A549 (cell line): ENCODE results near the gene MUC15. TPM values are rescaled to one million over a fixed set of nuclear protein-coding genes. Genes with fewer than 3 reads are reported as not detected.
"Not testable (repeated sequence)": the region's sequence is repeated elsewhere in the genome, so short reads cannot be mapped to it uniquely, and the experiment has no call there.

Experiments
- ATAC-seq, 2 experiments: fragments of 200-7000 bp in 1 of 2; fragments of >200 bp in 1 of 2; cut with Nextera tagmentation in 1 of 2; cut with Tn5 transposase in 1 of 2; 3 replicates each; pipeline versions ENCODE4 v1.8.0 to v1.9.1; 2018 to 2020; ENCODE audit warnings: mild to moderate bottlenecking in 1 of 2, moderate library complexity in 1 of 2
- CTCF ChIA-PET: fragments of 300-600 bp; sonication (Branson Sonifier 250); formaldehyde crosslinking; extraction: SDS; loops from one replicate; lab custom pipeline; 2021; ENCODE audit warnings: antibody characterized with exemption, inconsistent platforms; lab: Yijun Ruan, JAX
- POLR2A ChIA-PET: fragments of 350-600 bp; formaldehyde crosslinking; extraction: SDS; loops from one replicate; lab custom pipeline; 2021; ENCODE audit warnings: antibody characterized with exemption, inconsistent platforms; lab: Yijun Ruan, JAX
- DNase-seq, 2 experiments: peaks; one replicate each; pipeline versions ENCODE4 v3.0.0 to v3.0.0-alpha.2; 2011 to 2016; ENCODE audit warnings: low read depth in 1 of 2, low spot score in 1 of 2
- FAIRE-seq: peaks from 2 replicates; lab custom pipeline; 2011; peaks lifted over from hg19 to GRCh38; lab: Jason Lieb, UNC
- H3K27ac ChIP-seq, 2 experiments: fragments of >200 bp; sonication (Bioruptor Twin); formaldehyde crosslinking; 3 replicates each; pipeline ENCODE4 v1.5.1; 2016 to 2017
- H3K4me1 ChIP-seq: fragments of >200 bp; sonication (Bioruptor Twin); formaldehyde crosslinking; 3 replicates; pipeline ENCODE4 v1.6.1; 2016
- H3K4me2 ChIP-seq: fragments of >200 bp; sonication (Bioruptor Twin); formaldehyde crosslinking; 3 replicates; pipeline ENCODE4 v1.6.1; 2016
- H3K4me3 ChIP-seq: fragments of >200 bp; sonication (Bioruptor Twin); formaldehyde crosslinking; 3 replicates; pipeline ENCODE4 v1.5.1; 2016
- H3K9me3 ChIP-seq: fragments of >200 bp; sonication (Bioruptor Twin); formaldehyde crosslinking; 3 replicates; pipeline ENCODE4 v1.6.1; 2016
- E2F6 ChIP-seq: IDR thresholded peaks from 2 replicates; pipeline ENCODE4 v1.6.1; 2012; ENCODE audit warnings: low read depth, borderline replicate concordance
- EHF ChIP-seq: fragments of 250-450 bp; sonication (Bioruptor Pico); IDR thresholded peaks from 2 replicates; pipeline ENCODE4 v1.5.0; 2020; ENCODE audit warnings: mild to moderate bottlenecking
- ESRRA ChIP-seq: fragments of 150-350 bp; IDR thresholded peaks from 2 replicates; pipeline ENCODE4 v1.6.1; 2014; ENCODE audit warnings: mild to moderate bottlenecking, low read length, borderline replicate concordance
- FOSB ChIP-seq: fragments of 250-450 bp; sonication (Bioruptor Pico); IDR thresholded peaks from 2 replicates; pipeline ENCODE4 v1.5.0; 2020; ENCODE audit warnings: mild to moderate bottlenecking, moderate library complexity
- HOXA7 ChIP-seq: fragments of 250-450 bp; sonication (Bioruptor Pico); IDR thresholded peaks from 2 replicates; pipeline ENCODE4 v1.5.0; 2020; ENCODE audit warnings: mild to moderate bottlenecking, moderate library complexity
- HOXB13 ChIP-seq: fragments of 250-450 bp; sonication (Bioruptor Pico); IDR thresholded peaks from 2 replicates; pipeline ENCODE4 v1.5.0; 2020; ENCODE audit warnings: low read depth, mild to moderate bottlenecking, moderate library complexity
- JUN ChIP-seq, 2 experiments: fragments of >200 bp; sonication (Bioruptor Twin); formaldehyde crosslinking; IDR thresholded peaks; 2 replicates in 1 of 2; 3 replicates in 1 of 2; pipeline ENCODE4 v1.6.1; 2016 to 2017
- KDM1A ChIP-seq: fragments of 200-600 bp; sonication (generic); IDR thresholded peaks from 2 replicates; pipeline ENCODE4 v1.6.1; 2016; ENCODE audit warnings: low read depth, mild to moderate bottlenecking
- KDM5A ChIP-seq: fragments of 200-600 bp; sonication (generic); IDR thresholded peaks from 2 replicates; pipeline ENCODE4 v1.6.1; 2016; ENCODE audit warnings: antibody characterized with exemption, mild to moderate bottlenecking
- MYC ChIP-seq: IDR thresholded peaks from 2 replicates; pipeline ENCODE4 v1.6.1; 2012; ENCODE audit warnings: mild to moderate bottlenecking, inconsistent platforms, low read length, improper control_type of control experiment, borderline replicate concordance
- POLR2A ChIP-seq: IDR thresholded peaks from 2 replicates; pipeline ENCODE4 v1.6.1; 2012; ENCODE audit warnings: mild to moderate bottlenecking, low read length
- RAD21 ChIP-seq, 2 experiments: fragments of >200 bp in 1 of 2; sonication (Bioruptor Twin) in 1 of 2; formaldehyde crosslinking in 1 of 2; IDR thresholded peaks in 1 of 2; conservative IDR thresholded peaks in 1 of 2; 2 replicates in 1 of 2; 3 replicates in 1 of 2; pipeline ENCODE4 v1.6.1; 2012 to 2018; ENCODE audit warnings: inconsistent platforms in 1 of 2
- SMC3 ChIP-seq: fragments of >200 bp; sonication (Bioruptor Twin); formaldehyde crosslinking; IDR thresholded peaks from 3 replicates; pipeline ENCODE4 v1.6.1; 2018; ENCODE audit warnings: inconsistent platforms
- TFCP2L1 ChIP-seq: fragments of 250-450 bp; sonication (Bioruptor Pico); IDR thresholded peaks from 2 replicates; pipeline ENCODE4 v1.5.0; 2021; ENCODE audit warnings: mild to moderate bottlenecking
- TP53 ChIP-seq: fragments of 250-450 bp; sonication (Bioruptor Pico); IDR thresholded peaks from 2 replicates; pipeline ENCODE4 v1.5.0; 2021; ENCODE audit warnings: mild to moderate bottlenecking, moderate library complexity
- ZC3H11A ChIP-seq: fragments of 450-650 bp; IDR thresholded peaks from 2 replicates; pipeline ENCODE4 v1.6.1; 2014; ENCODE audit warnings: antibody characterized with exemption, mild to moderate bottlenecking
- ZFP36 ChIP-seq: fragments of 450-650 bp; IDR thresholded peaks from 2 replicates; pipeline ENCODE4 v1.6.1; 2014; ENCODE audit warnings: borderline replicate concordance; ENCODE audit not compliant: partially characterized antibody
- ZSCAN20 ChIP-seq: fragments of 250-450 bp; sonication (Bioruptor Pico); IDR thresholded peaks from 2 replicates; pipeline ENCODE4 v1.8.0; 2022; ENCODE audit warnings: mild to moderate bottlenecking, moderate library complexity
- WGBS: methylation state at CpG from one replicate; pipeline ENCODE4 v1.1.6; 2017; ENCODE audit errors: missing lambda C conversion rate; 5-methylcytosine and 5-hydroxymethylcytosine counted together
- polyA plus RNA-seq, 4 experiments: library from polyadenylated mRNA; depleted of rRNA in 3 of 4; stranded (reverse); fragments of >200 nt; fragmentation: RNase III in 1 of 4; extraction: RNeasy Plus Mini Kit Qiagen cat#74134 plus additional on column Dnase treatment in 1 of 4; gene quantifications; 2 replicates in 3 of 4; 3 replicates in 1 of 4; pipeline ENCODE4 v1.2.3, GENCODE V29; 2011 to 2017
- TF ChIP-seq, protein P1 (sequence below): fragments of 250-450 bp; sonication (Bioruptor Pico); IDR thresholded peaks from 2 replicates; pipeline ENCODE4 v1.5.0; 2021; ENCODE audit warnings: mild to moderate bottlenecking, moderate library complexity, borderline replicate concordance

Gene MUC15
- polyA plus RNA-seq, 2 of the 4 experiments (the other 2 are of a cell fraction): not detected

GRCh38 chr11:26599425-26599824 lies 27.4 kb upstream of the MUC15 start:
- H3K4me2 ChIP-seq: no peak overlapping the region
- no peak overlapping the region for H3K4me3 ChIP-seq
- no peaks in the 10 kb centered on the region for H3K9me3 ChIP-seq
- H3K27ac ChIP-seq: no peak overlapping the region
- DNase-seq: peak in 1 of 2 experiments; percentile 32
- peak in 1 of 2 experiments; percentile 70; a peak in 1 of 6 replicates for ATAC-seq
- WGBS: 49% methylated on average over 2 of the region's 2 CpGs
- ChIA-PET CTCF (no interaction called here), POLR2A (no interaction called here)
- TF ChIP-seq KDM1A (no peak), FOSB (no peak), TP53 (CRISPR knock-in tag) (no peak), JUN (IDR thresholded peaks at IDR 0.05) (no peak), ZC3H11A (no peak), SMC3 (no peak)
- peaks cover 3% of the 10 kb centered on the region; the same call in 1 of the 3 replicates for H3K4me1 ChIP-seq
- no peak for FAIRE-seq

DNA sequence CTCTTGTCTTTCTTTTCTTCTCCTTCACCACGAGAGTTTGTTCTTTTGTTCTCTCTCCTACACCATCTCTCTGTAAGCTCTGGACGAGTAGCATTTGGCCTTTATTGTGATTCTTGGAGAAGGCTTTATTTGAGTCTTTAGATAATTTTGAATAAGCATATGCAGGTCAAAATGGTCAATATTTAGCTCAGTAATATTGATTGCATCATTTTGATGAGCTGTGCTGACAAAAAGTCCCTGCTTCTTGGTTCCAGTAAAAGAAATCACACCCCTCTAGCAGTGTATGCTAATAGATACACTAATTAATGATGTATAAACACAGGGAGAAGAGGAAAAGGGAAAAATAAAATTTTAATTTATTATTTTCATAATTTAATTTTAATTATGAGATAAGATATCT lies 25.8 kb upstream of the MUC15 start:
- Histone ChIP-seq H3K27ac (no peak overlapping the region), H3K9me3 (no peaks in the 10 kb centered on the region), H3K4me1 (peaks cover 3% of the 10 kb centered on the region; the same call in 1 of the 3 replicates), H3K4me2 (no peak overlapping the region), H3K4me3 (no peak overlapping the region)
- ATAC-seq: no peak
- WGBS: 49% methylated on average over 2 of the region's 2 CpGs
- DNase-seq: no peak
- ChIA-PET POLR2A (no interaction called here), CTCF (interaction anchor here (0.8 to 1.3 kb wide), 2 partner anchors 52 to 561 kb away, joined by 3 read pairs; no protein-coding TSS in a partner anchor)
- TF ChIP-seq, protein P1, sequence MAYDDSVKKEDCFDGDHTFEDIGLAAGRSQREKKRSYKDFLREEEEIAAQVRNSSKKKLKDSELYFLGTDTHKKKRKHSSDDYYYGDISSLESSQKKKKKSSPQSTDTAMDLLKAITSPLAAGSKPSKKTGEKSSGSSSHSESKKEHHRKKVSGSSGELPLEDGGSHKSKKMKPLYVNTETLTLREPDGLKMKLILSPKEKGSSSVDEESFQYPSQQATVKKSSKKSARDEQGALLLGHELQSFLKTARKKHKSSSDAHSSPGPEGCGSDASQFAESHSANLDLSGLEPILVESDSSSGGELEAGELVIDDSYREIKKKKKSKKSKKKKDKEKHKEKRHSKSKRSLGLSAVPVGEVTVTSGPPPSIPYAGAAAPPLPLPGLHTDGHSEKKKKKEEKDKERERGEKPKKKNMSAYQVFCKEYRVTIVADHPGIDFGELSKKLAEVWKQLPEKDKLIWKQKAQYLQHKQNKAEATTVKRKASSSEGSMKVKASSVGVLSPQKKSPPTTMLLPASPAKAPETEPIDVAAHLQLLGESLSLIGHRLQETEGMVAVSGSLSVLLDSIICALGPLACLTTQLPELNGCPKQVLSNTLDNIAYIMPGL: no peak
- TF ChIP-seq HOXA7 (CRISPR knock-in tag) (no peak), HOXB13 (CRISPR knock-in tag) (no peak), ZC3H11A (no peak), RAD21 (conservative IDR thresholded peaks at IDR 0.05 in 1 of 2, IDR thresholded peaks at IDR 0.05 in 1 of 2) (no peak), MYC (no peak), ESRRA (no peak), ZFP36 (no peak), TFCP2L1 (CRISPR knock-in tag) (no peak), TP53 (CRISPR knock-in tag) (no peak), ZSCAN20 (CRISPR knock-in tag) (no peak), KDM1A (no peak), FOSB (no peak), POLR2A (no peak), SMC3 (no peak), E2F6 (no peak), KDM5A (no peak), EHF (CRISPR knock-in tag) (no peak)
- no peak for FAIRE-seq

- H3K27ac ChIP-seq, ATAC-seq, H3K4me2 ChIP-seq, H3K4me1 ChIP-seq, POLR2A ChIA-PET, H3K9me3 ChIP-seq, FAIRE-seq, H3K4me3 ChIP-seq, DNase-seq: not testable (repeated sequence)
- CTCF ChIA-PET: interaction anchor here (0.8 to 1.3 kb wide), 2 partner anchors 53 to 562 kb away, joined by 3 read pairs; no protein-coding TSS in a partner anchor
- WGBS: 74% methylated on average over 20 of the region's 20 CpGs
Measured at GRCh38 chr11:26597049-26597689, 25.1 kb upstream of the MUC15 start.

GRCh38 chr11:26595207-26595865 lies 23.3 kb upstream of the MUC15 start:
- ATAC-seq, H3K9me3 ChIP-seq, DNase-seq, H3K27ac ChIP-seq, CTCF ChIA-PET, FAIRE-seq, H3K4me1 ChIP-seq, H3K4me3 ChIP-seq, POLR2A ChIA-PET, H3K4me2 ChIP-seq: not testable (repeated sequence)
- WGBS: 49% methylated on average over 7 of the region's 7 CpGs
